GM10248 (cell line): ENCODE results near the gene PVALEF.
"Not testable (repeated sequence)": the region's sequence is repeated elsewhere in the genome, so short reads cannot be mapped to it uniquely, and the experiment has no call there.

ENCODE experiments used
- CTCF ChIA-PET: fragments of 300-600 bp; sonication (Branson Sonifier 250); formaldehyde crosslinking; extraction: SDS; loops from one replicate; lab custom pipeline; 2021; ENCODE audit warnings: antibody characterized with exemption; lab: Yijun Ruan, JAX
- POLR2A ChIA-PET: fragments of 350-650 bp; sonication (Branson Sonifier 250); formaldehyde crosslinking; extraction: SDS; loops from one replicate; lab custom pipeline; 2020; ENCODE audit warnings: antibody characterized with exemption; lab: Yijun Ruan, JAX
- DNase-seq: peaks from one replicate; pipeline ENCODE4 v3.0.0; 2012; ENCODE audit errors: extremely low spot score
- CTCF ChIP-seq: IDR thresholded peaks from 2 replicates; pipeline ENCODE4 v1.5.1; 2012; ENCODE audit warnings: mild to moderate bottlenecking, low read depth; ENCODE audit errors: extremely low read depth, missing control alignments, control extremely low read depth

Gene PVALEF

GRCh38 chr17:81150377-81151077 lies 14.8 kb upstream of the PVALEF start:
- ChIA-PET CTCF (interaction anchor here (1.0 kb wide), 1 partner anchor 46 kb away, joined by 3 read pairs; no protein-coding TSS in a partner anchor), POLR2A (no interaction called here)
- DNase-seq = no peak
- no peak for TF ChIP-seq CTCF

GRCh38 chr17:81151278-81151677 lies 14.0 kb upstream of the PVALEF start:
- POLR2A ChIA-PET = no interaction called here
- CTCF ChIA-PET = interaction anchor here (1.3 kb wide), 1 partner anchor 334 kb away, joined by 3 read pairs; no protein-coding TSS in a partner anchor
- TF ChIP-seq CTCF = no peak
- no peak for DNase-seq

- DNase-seq = no peak
- TF ChIP-seq CTCF = no peak
- ChIA-PET CTCF (interaction anchor here (1.3 to 3.6 kb wide), 4 partner anchors 8 to 333 kb away, joined by 3 to 15 read pairs (median 3); no protein-coding TSS in a partner anchor), POLR2A (no interaction called here)
These were observed 12.9 kb upstream of the PVALEF start for GRCh38 chr17:81152288-81152828.

- ChIA-PET POLR2A (interaction anchor here (0.7 kb wide), 1 partner anchor 105 kb away, joined by 7 read pairs; no protein-coding TSS in a partner anchor), CTCF (interaction anchor here (1.3 to 3.6 kb wide), 4 partner anchors 9 to 47 kb away, joined by 3 to 15 read pairs (median 3); no protein-coding TSS in a partner anchor)
- no peak for DNase-seq
- no peak for TF ChIP-seq CTCF
These were observed 11.9 kb upstream of the PVALEF start for GRCh38 chr17:81153340-81153803.

- ChIA-PET CTCF (interaction anchor here (0.7 to 3.6 kb wide), 4 partner anchors 9 to 52 kb away, joined by 3 to 15 read pairs (median 3); no protein-coding TSS in a partner anchor), POLR2A (interaction anchor here (0.7 kb wide), 1 partner anchor 104 kb away, joined by 7 read pairs; no protein-coding TSS in a partner anchor)
- not testable (repeated sequence) for DNase-seq
These were observed 11.3 kb upstream of the PVALEF start for GRCh38 chr17:81154016-81154415.

- no peak for TF ChIP-seq CTCF
- ChIA-PET CTCF (interaction anchor here (3.6 kb wide), 1 partner anchor 10 kb away, joined by 15 read pairs; no protein-coding TSS in a partner anchor), POLR2A (no interaction called here)
- no peak for DNase-seq
These were observed 10.3 kb upstream of the PVALEF start for GRCh38 chr17:81154961-81155360.
